SK-N-SH (cell line): ENCODE measurements around the gene SAMD4A. TPM values are rescaled to one million over a fixed set of nuclear protein-coding genes. Genes with fewer than 3 reads are reported as not detected.

Source experiments
- CTCF ChIA-PET: fragments of 300-600, 350-600 bp; formaldehyde crosslinking; extraction: SDS; loops from one replicate; lab custom pipeline; 2021; lab: Yijun Ruan, JAX
- POLR2A ChIA-PET: fragments of 350-600 bp; sonication (Branson Sonifier 250); formaldehyde crosslinking; extraction: SDS; loops from one replicate; lab custom pipeline; 2020; ENCODE audit warnings: antibody characterized with exemption, inconsistent platforms; lab: Yijun Ruan, JAX
- DNase-seq: peaks from one replicate; pipeline ENCODE4 v3.0.0; 2012
- H2AFZ ChIP-seq: fragments of 200-600 bp; sonication (generic); 2 replicates; pipeline ENCODE4 v1.8.1; 2016; ENCODE audit warnings: antibody characterized with exemption, mild to moderate bottlenecking, low read depth
- H3F3A ChIP-seq: fragments of 200-600 bp; sonication (generic); replicated peaks from 2 replicates; pipeline ENCODE3; 2016; ENCODE audit warnings: antibody characterized with exemption, mild to moderate bottlenecking; ENCODE audit not compliant: insufficient read depth
- H3K27ac ChIP-seq, 2 experiments: fragments of 200-500 bp in 1 of 2; fragments of 200-600 bp in 1 of 2; sonication (Bioruptor generic) in 1 of 2; sonication (generic), shearing (Covaris generic) in 1 of 2; 2 replicates each; pipeline versions ENCODE4 v1.5.1 to v1.6.1; 2014 to 2016; ENCODE audit warnings: low read depth in 2 of 2, inconsistent platforms in 1 of 2, low read length in 1 of 2, mild to moderate bottlenecking in 1 of 2, mixed read lengths in 1 of 2
- H3K27me3 ChIP-seq: fragments of 200-600 bp; sonication (generic), shearing (Covaris generic); 2 replicates; pipeline ENCODE4 v1.6.1; 2016; ENCODE audit warnings: mixed run types; ENCODE audit not compliant: insufficient read depth
- H3K36me3 ChIP-seq, 2 experiments: fragments of 200-500 bp in 1 of 2; fragments of 200-600 bp in 1 of 2; sonication (Bioruptor generic) in 1 of 2; sonication (generic) in 1 of 2; replicated peaks in 1 of 2; 2 replicates each; pipeline versions ENCODE3 to v1.5.1; 2014 to 2016; ENCODE audit warnings: low read length in 1 of 2, mild to moderate bottlenecking in 1 of 2; ENCODE audit not compliant: insufficient read depth in 2 of 2, control insufficient read depth in 1 of 2
- H3K4me1 ChIP-seq, 2 experiments: fragments of 200-500 bp in 1 of 2; fragments of 200-600 bp in 1 of 2; sonication (Bioruptor generic) in 1 of 2; sonication (generic), shearing (Covaris generic) in 1 of 2; 2 replicates each; pipeline versions ENCODE4 v1.5.1 to v1.6.1; 2014 to 2016; ENCODE audit warnings: low read depth in 1 of 2, low read length in 1 of 2, mixed run types in 1 of 2; ENCODE audit not compliant: insufficient read depth in 2 of 2, control insufficient read depth in 1 of 2
- H3K4me2 ChIP-seq: fragments of 200-600 bp; sonication (generic), shearing (Covaris generic); 2 replicates; pipeline ENCODE4 v1.6.1; 2017; ENCODE audit warnings: mixed run types
- H3K4me3 ChIP-seq, 2 experiments: fragments of 200-500 bp in 1 of 2; fragments of 200-600 bp in 1 of 2; sonication (Bioruptor generic) in 1 of 2; sonication (generic), shearing (Covaris generic) in 1 of 2; 2 replicates each; pipeline versions ENCODE4 v1.5.1 to v1.8.1; 2014 to 2016; ENCODE audit warnings: low read depth in 2 of 2, inconsistent platforms in 1 of 2, low read length in 1 of 2, mild to moderate bottlenecking in 1 of 2, mixed read lengths in 1 of 2, moderate library complexity in 1 of 2
- H3K79me2 ChIP-seq: fragments of 200-600 bp; sonication (generic); 2 replicates; pipeline ENCODE4 v1.8.1; 2017; ENCODE audit warnings: mild to moderate bottlenecking; ENCODE audit not compliant: insufficient read depth
- H3K9ac ChIP-seq: fragments of 200-600 bp; sonication (generic); 2 replicates; pipeline ENCODE4 v1.6.1; 2017; ENCODE audit warnings: mixed run types
- H3K9me2 ChIP-seq: fragments of 200-600 bp; sonication (generic); 2 replicates; pipeline ENCODE4 v1.6.1; 2017; ENCODE audit warnings: mixed run types
- H3K9me3 ChIP-seq: fragments of 200-600 bp; sonication (generic); 2 replicates; pipeline ENCODE4 v1.6.1; 2017; ENCODE audit warnings: mixed run types, mild to moderate bottlenecking, moderate library complexity
- H4K20me1 ChIP-seq: fragments of 200-600 bp; sonication (generic); 2 replicates; pipeline ENCODE4 v1.6.1; 2017; ENCODE audit warnings: mild to moderate bottlenecking, mixed run types; ENCODE audit not compliant: insufficient read depth
- CHD2 ChIP-seq: fragments of 150-350 bp; IDR thresholded peaks from 2 replicates; pipeline ENCODE4 v1.6.1; 2018; ENCODE audit warnings: low read length; ENCODE audit not compliant: partially characterized antibody
- FOSL2 ChIP-seq: IDR thresholded peaks from 2 replicates; pipeline ENCODE4 v1.4.0; 2012; ENCODE audit warnings: low read depth, mild to moderate bottlenecking, moderate library complexity, borderline replicate concordance
- FOXM1 ChIP-seq: IDR thresholded peaks from 2 replicates; pipeline ENCODE4 v1.4.0; 2012; ENCODE audit warnings: low read depth, mild to moderate bottlenecking
- GATA2 ChIP-seq: sonication (generic); formaldehyde crosslinking; IDR thresholded peaks from 2 replicates; pipeline ENCODE4 v1.5.0; 2020; ENCODE audit warnings: mild to moderate bottlenecking, missing genetic modification reagents
- JUND ChIP-seq: IDR thresholded peaks from 2 replicates; pipeline ENCODE4 v1.4.0; 2012
- MXI1 ChIP-seq: IDR thresholded peaks from 2 replicates; pipeline ENCODE4 v1.6.1; 2012; ENCODE audit warnings: mild to moderate bottlenecking, low read depth, low read length, improper control_type of control experiment
- RAD21 ChIP-seq: IDR thresholded peaks from 2 replicates; pipeline ENCODE4 v1.6.1; 2012; ENCODE audit warnings: mild to moderate bottlenecking, low read length
- RCOR1 ChIP-seq: fragments of 150-350 bp; IDR thresholded peaks from 2 replicates; pipeline ENCODE4 v1.6.1; 2017; ENCODE audit warnings: antibody characterized with exemption, low read length
- RXRA ChIP-seq: IDR thresholded peaks from 2 replicates; pipeline ENCODE4 v1.4.0; 2012; ENCODE audit warnings: low read depth, mild to moderate bottlenecking, borderline replicate concordance
- SMC3 ChIP-seq: IDR thresholded peaks from 2 replicates; pipeline ENCODE4 v1.6.1; 2012; ENCODE audit warnings: low read depth, low read length, improper control_type of control experiment
- TCF12 ChIP-seq: IDR thresholded peaks from 2 replicates; pipeline ENCODE4 v1.4.0; 2012
- TEAD4 ChIP-seq: IDR thresholded peaks from 2 replicates; pipeline ENCODE4 v1.4.0; 2012; ENCODE audit warnings: mild to moderate bottlenecking, borderline replicate concordance; ENCODE audit not compliant: insufficient read depth
- YY1 ChIP-seq: IDR thresholded peaks from 2 replicates; pipeline ENCODE4 v1.4.0; 2012; ENCODE audit warnings: low read depth, mild to moderate bottlenecking
- WGBS: methylation state at CpG from one replicate; pipeline ENCODE4 v1.1.6; 2017; ENCODE audit warnings: low lambda C conversion rate; 5-methylcytosine and 5-hydroxymethylcytosine counted together
- polyA plus RNA-seq, 3 experiments: library from polyadenylated mRNA; depleted of rRNA; stranded (reverse); fragments of >200 nt; gene quantifications; 2 replicates each; pipeline ENCODE4 v1.2.3, GENCODE V29; 2012
- TF ChIP-seq, protein P1 (sequence below): IDR thresholded peaks from 2 replicates; pipeline ENCODE4 v1.4.0; 2012; ENCODE audit warnings: low read depth, borderline replicate concordance
- TF ChIP-seq, protein P2 (sequence below): fragments of 150-350 bp; IDR thresholded peaks from 2 replicates; pipeline ENCODE4 v1.6.1; 2016; ENCODE audit warnings: mild to moderate bottlenecking, low read depth, low read length
- TF ChIP-seq, protein P3 (sequence below): IDR thresholded peaks from 2 replicates; pipeline ENCODE4 v1.6.1; 2012; ENCODE audit warnings: mild to moderate bottlenecking, low read depth, low read length, moderate library complexity
- TF ChIP-seq, protein P4 (sequence below): fragments of 200-600 bp; sonication (generic); IDR thresholded peaks from 2 replicates; pipeline ENCODE4 v1.6.1; 2017; ENCODE audit warnings: antibody characterized with exemption, mild to moderate bottlenecking, moderate library complexity
- TF ChIP-seq, protein P5 (sequence below): IDR thresholded peaks from 2 replicates; pipeline ENCODE4 v1.4.0; 2012; ENCODE audit warnings: low read depth

The SAMD4A gene
- polyA plus RNA-seq, 1 of the 3 experiments (the other 2 are of a cell fraction), result 5.0 TPM

DNA sequence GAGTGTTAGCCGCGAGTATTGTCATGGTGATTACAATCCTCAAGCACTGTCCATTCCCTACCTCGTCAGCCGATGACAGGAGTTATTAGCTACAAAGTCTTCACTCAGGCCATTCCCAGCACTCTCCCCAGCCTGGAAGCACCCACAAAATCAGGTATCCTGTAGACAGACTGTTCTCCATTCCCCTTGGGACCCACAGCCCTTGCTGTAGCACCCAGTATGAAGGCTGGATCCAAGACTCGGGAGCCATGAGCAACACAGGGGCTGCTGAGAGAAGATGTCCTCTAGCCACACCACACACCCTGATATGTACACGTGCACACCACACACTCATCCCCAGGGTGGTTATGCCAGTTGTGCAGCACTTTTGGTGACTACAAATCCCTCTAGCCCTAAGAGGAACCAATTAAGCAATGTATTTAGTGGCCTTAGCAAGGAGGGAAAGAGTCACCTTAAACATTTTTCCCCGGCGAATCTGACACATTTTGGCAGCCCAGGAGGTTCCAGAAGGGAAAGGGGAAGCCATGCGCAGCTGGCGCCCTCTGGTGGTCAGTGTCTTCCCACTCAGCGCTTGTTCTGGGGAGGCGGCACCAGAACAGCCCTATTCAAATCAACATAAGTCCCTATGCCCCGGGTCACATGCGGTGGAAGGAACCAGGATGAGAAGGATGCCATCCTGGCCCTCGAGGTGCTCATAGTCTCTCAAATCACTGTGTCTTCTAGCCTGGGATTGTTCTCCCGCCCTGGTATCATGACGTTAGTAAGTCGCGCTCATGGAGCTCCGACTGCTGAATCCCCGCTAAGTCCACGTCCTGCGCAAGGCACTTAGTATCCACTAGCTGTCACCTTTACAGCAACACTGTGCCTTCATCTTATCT lies 238.8 kb downstream of the SAMD4A start:
- H3K9me3 ChIP-seq, result no peaks in the 10 kb centered on the region
- no peaks in the 10 kb centered on the region for H4K20me1 ChIP-seq
- H3K4me3 ChIP-seq, result peak overlapping the region in 1 of 2 experiments; percentile 45; a peak in 1 of 4 replicates
- POLR2A ChIA-PET, result interaction anchor here (0.7 to 1.5 kb wide), 3 partner anchors 13 to 76 kb away, joined by 3 to 5 read pairs (median 3); no protein-coding TSS in a partner anchor
- peak overlapping the region; percentile 30; the same call in 1 of the 2 replicates for H2AFZ ChIP-seq
- peak; percentile 80 for DNase-seq
- TF ChIP-seq TEAD4 (no peak), FOSL2 (no peak), SMC3 (peak; percentile 94), JUND (no peak), TCF12 (no peak), RCOR1 (0 out of 2 replicates have a peak, but pooled peaks have one; percentile 28), GATA2 (CRISPR knock-in tag) (no peak), RXRA (no peak), YY1 (no peak), RAD21 (peak; percentile 85), CHD2 (no peak), MXI1 (peak; percentile 72; the same call in 1 of the 2 replicates), FOXM1 (no peak)
- TF ChIP-seq, protein P1, sequence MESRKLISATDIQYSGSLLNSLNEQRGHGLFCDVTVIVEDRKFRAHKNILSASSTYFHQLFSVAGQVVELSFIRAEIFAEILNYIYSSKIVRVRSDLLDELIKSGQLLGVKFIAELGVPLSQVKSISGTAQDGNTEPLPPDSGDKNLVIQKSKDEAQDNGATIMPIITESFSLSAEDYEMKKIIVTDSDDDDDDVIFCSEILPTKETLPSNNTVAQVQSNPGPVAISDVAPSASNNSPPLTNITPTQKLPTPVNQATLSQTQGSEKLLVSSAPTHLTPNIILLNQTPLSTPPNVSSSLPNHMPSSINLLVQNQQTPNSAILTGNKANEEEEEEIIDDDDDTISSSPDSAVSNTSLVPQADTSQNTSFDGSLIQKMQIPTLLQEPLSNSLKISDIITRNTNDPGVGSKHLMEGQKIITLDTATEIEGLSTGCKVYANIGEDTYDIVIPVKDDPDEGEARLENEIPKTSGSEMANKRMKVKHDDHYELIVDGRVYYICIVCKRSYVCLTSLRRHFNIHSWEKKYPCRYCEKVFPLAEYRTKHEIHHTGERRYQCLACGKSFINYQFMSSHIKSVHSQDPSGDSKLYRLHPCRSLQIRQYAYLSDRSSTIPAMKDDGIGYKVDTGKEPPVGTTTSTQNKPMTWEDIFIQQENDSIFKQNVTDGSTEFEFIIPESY, result no peak
- TF ChIP-seq, protein P2, sequence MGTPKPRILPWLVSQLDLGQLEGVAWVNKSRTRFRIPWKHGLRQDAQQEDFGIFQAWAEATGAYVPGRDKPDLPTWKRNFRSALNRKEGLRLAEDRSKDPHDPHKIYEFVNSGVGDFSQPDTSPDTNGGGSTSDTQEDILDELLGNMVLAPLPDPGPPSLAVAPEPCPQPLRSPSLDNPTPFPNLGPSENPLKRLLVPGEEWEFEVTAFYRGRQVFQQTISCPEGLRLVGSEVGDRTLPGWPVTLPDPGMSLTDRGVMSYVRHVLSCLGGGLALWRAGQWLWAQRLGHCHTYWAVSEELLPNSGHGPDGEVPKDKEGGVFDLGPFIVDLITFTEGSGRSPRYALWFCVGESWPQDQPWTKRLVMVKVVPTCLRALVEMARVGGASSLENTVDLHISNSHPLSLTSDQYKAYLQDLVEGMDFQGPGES, result no peak
- TF ChIP-seq, protein P3, sequence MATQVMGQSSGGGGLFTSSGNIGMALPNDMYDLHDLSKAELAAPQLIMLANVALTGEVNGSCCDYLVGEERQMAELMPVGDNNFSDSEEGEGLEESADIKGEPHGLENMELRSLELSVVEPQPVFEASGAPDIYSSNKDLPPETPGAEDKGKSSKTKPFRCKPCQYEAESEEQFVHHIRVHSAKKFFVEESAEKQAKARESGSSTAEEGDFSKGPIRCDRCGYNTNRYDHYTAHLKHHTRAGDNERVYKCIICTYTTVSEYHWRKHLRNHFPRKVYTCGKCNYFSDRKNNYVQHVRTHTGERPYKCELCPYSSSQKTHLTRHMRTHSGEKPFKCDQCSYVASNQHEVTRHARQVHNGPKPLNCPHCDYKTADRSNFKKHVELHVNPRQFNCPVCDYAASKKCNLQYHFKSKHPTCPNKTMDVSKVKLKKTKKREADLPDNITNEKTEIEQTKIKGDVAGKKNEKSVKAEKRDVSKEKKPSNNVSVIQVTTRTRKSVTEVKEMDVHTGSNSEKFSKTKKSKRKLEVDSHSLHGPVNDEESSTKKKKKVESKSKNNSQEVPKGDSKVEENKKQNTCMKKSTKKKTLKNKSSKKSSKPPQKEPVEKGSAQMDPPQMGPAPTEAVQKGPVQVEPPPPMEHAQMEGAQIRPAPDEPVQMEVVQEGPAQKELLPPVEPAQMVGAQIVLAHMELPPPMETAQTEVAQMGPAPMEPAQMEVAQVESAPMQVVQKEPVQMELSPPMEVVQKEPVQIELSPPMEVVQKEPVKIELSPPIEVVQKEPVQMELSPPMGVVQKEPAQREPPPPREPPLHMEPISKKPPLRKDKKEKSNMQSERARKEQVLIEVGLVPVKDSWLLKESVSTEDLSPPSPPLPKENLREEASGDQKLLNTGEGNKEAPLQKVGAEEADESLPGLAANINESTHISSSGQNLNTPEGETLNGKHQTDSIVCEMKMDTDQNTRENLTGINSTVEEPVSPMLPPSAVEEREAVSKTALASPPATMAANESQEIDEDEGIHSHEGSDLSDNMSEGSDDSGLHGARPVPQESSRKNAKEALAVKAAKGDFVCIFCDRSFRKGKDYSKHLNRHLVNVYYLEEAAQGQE, result no peak
- TF ChIP-seq, protein P4, sequence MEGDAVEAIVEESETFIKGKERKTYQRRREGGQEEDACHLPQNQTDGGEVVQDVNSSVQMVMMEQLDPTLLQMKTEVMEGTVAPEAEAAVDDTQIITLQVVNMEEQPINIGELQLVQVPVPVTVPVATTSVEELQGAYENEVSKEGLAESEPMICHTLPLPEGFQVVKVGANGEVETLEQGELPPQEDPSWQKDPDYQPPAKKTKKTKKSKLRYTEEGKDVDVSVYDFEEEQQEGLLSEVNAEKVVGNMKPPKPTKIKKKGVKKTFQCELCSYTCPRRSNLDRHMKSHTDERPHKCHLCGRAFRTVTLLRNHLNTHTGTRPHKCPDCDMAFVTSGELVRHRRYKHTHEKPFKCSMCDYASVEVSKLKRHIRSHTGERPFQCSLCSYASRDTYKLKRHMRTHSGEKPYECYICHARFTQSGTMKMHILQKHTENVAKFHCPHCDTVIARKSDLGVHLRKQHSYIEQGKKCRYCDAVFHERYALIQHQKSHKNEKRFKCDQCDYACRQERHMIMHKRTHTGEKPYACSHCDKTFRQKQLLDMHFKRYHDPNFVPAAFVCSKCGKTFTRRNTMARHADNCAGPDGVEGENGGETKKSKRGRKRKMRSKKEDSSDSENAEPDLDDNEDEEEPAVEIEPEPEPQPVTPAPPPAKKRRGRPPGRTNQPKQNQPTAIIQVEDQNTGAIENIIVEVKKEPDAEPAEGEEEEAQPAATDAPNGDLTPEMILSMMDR, result peak; percentile 90
- TF ChIP-seq, protein P5, sequence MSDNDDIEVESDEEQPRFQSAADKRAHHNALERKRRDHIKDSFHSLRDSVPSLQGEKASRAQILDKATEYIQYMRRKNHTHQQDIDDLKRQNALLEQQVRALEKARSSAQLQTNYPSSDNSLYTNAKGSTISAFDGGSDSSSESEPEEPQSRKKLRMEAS, result 0 out of 2 replicates have a peak, but pooled peaks have one; percentile 25
- TF ChIP-seq, all 33 proteins: peak for 6
- CTCF ChIA-PET, result interaction anchor here (0.6 to 8.4 kb wide), 38 partner anchors 9 to 248 kb away, joined by 3 to 71 read pairs (median 4); partner anchors contain the start of genes GCH1 and SAMD4A
- no peaks in the 10 kb centered on the region for H3K27me3 ChIP-seq
- H3K27ac ChIP-seq, result peak overlapping the region in 1 of 2 experiments; percentile 29; a peak in 1 of 4 replicates
- no peak overlapping the region for H3K9ac ChIP-seq
- no peaks in the 10 kb centered on the region for H3K9me2 ChIP-seq
- peaks cover 0 to 57% of the 10 kb centered on the region in 2 experiments; a peak in 2 of 4 replicates for H3K4me1 ChIP-seq
- H3K4me2 ChIP-seq, result 0 out of 2 replicates have a peak overlapping the region, but pooled peaks have one; percentile 27
- H3K36me3 ChIP-seq, result no peaks in the 10 kb centered on the region
- 48% methylated on average over 23 of the region's 23 CpGs for WGBS
- H3K79me2 ChIP-seq, result no peaks in the 10 kb centered on the region
- H3F3A ChIP-seq, result no peaks in the 10 kb centered on the region
